ENCODE data around the gene ZNF580. TPM values are rescaled to one million over a fixed set of nuclear protein-coding genes. Genes with fewer than 3 reads are reported as not detected.

The ZNF580 gene
- total RNA-seq, 1 experiment from 2014 or later = 15.2 TPM

- intact Hi-C loops (cut with micrococcal nuclease) = loop anchor here (5.0 kb wide), 1 partner anchor 37 kb away; no protein-coding TSS in a partner anchor
- Histone ChIP-seq H3K79me2 (ENCODE audit: low read length) (0 out of 2 replicates have a peak, but pooled peaks cover 3% of the 10 kb centered on the region), H3K27ac (ENCODE audit: low read length) (no peak overlapping the region), H3K4me1 (ENCODE audit: insufficient read depth, low read length) (0 out of 2 replicates have a peak, but pooled peaks cover 7% of the 10 kb centered on the region), H3F3A (ENCODE audit: low read length, unreplicated experiment) (no peaks in the 10 kb centered on the region), H3K4me2 (ENCODE audit: low read length) (no peak overlapping the region), H2AFZ (ENCODE audit: low read length) (no peak overlapping the region), H3K27me3 (ENCODE audit: low read length) (no peaks in the 10 kb centered on the region), H3K9ac (ENCODE audit: low read length) (no peak overlapping the region), H4K20me1 (ENCODE audit: low read length) (no peaks in the 10 kb centered on the region), H3K36me3 (ENCODE audit: low read depth, low read length) (peaks cover 4% of the 10 kb centered on the region; the same call in 1 of the 2 replicates), H3K4me3 (ENCODE audit: low read length) (no peak overlapping the region), H3K9me2 (replicated peaks; ENCODE audit: low read length) (no peaks in the 10 kb centered on the region), H3K9me3 (ENCODE audit: low read length) (no peaks in the 10 kb centered on the region)
- ChIA-PET POLR2A (ENCODE audit: unreplicated experiment) (no interaction called here), CTCF (no interaction called here)
- no TSS peak for BruUV-seq (replicated peaks)
- DNase-seq = no peak
- no peak for TF ChIP-seq EZH2phosphoT487 (IDR thresholded peaks at IDR 0.05; ENCODE audit: borderline replicate concordance, low read length)
- no peak for TF ChIP-seq EZH2 (IDR thresholded peaks at IDR 0.05; ENCODE audit: low read length, unreplicated experiment)
- no peak for TF ChIP-seq CTCF (conservative IDR thresholded peaks at IDR 0.05; ENCODE audit: low read depth, low read length)
- ATAC-seq = no peak
Measured at GRCh38 chr19:55594996-55595545, 45.7 kb upstream of the ZNF580 start.

- H3K36me3 ChIP-seq (ENCODE audit: low read depth, low read length) = peaks cover 4% of the 10 kb centered on the region; the same call in 1 of the 2 replicates
- BruUV-seq (replicated peaks) = no TSS peak
- POLR2A ChIA-PET (ENCODE audit: unreplicated experiment) = no interaction called here
- TF ChIP-seq CTCF (conservative IDR thresholded peaks at IDR 0.05; ENCODE audit: low read depth, low read length) (no peak), EZH2 (IDR thresholded peaks at IDR 0.05; ENCODE audit: low read length, unreplicated experiment) (no peak), EZH2phosphoT487 (IDR thresholded peaks at IDR 0.05; ENCODE audit: borderline replicate concordance, low read length) (no peak)
- no peaks in the 10 kb centered on the region for H3K27me3 ChIP-seq (ENCODE audit: low read length)
- no peak for ATAC-seq
- H4K20me1 ChIP-seq (ENCODE audit: low read length) = no peaks in the 10 kb centered on the region
- peaks cover 12% of the 10 kb centered on the region; the same call in 1 of the 2 replicates for H3K79me2 ChIP-seq (ENCODE audit: low read length)
- H3K4me3 ChIP-seq (ENCODE audit: low read length) = no peak overlapping the region
- intact Hi-C loops (cut with micrococcal nuclease) = loop anchor here (5.0 kb wide), 1 partner anchor 36 kb away; no protein-coding TSS in a partner anchor
- no peak overlapping the region for H3K4me2 ChIP-seq (ENCODE audit: low read length)
- no peak for DNase-seq
- H3K9ac ChIP-seq (ENCODE audit: low read length) = no peak overlapping the region
- no peaks in the 10 kb centered on the region for H3K9me3 ChIP-seq (ENCODE audit: low read length)
- H3K4me1 ChIP-seq (ENCODE audit: insufficient read depth, low read length) = peaks cover 12% of the 10 kb centered on the region
- H3F3A ChIP-seq (ENCODE audit: low read length, unreplicated experiment) = no peaks in the 10 kb centered on the region
- H3K27ac ChIP-seq (ENCODE audit: low read length) = no peak overlapping the region
- CTCF ChIA-PET = no interaction called here
- no peaks in the 10 kb centered on the region for H3K9me2 ChIP-seq (replicated peaks; ENCODE audit: low read length)
- H2AFZ ChIP-seq (ENCODE audit: low read length) = no peak overlapping the region
Measured at GRCh38 chr19:55596304-55596703, 44.5 kb upstream of the ZNF580 start.

GRCh38 chr19:55597501-55597921 lies 43.3 kb upstream of the ZNF580 start:
- Histone ChIP-seq H3K9me3 (ENCODE audit: low read length) (no peaks in the 10 kb centered on the region), H3K9ac (ENCODE audit: low read length) (no peak overlapping the region), H3K9me2 (replicated peaks; ENCODE audit: low read length) (no peaks in the 10 kb centered on the region), H3K4me2 (ENCODE audit: low read length) (no peak overlapping the region), H3K27me3 (ENCODE audit: low read length) (no peaks in the 10 kb centered on the region), H4K20me1 (ENCODE audit: low read length) (no peaks in the 10 kb centered on the region), H3K4me3 (ENCODE audit: low read length) (no peak overlapping the region), H3K36me3 (ENCODE audit: low read depth, low read length) (peaks cover 4% of the 10 kb centered on the region; the same call in 1 of the 2 replicates), H2AFZ (ENCODE audit: low read length) (no peak overlapping the region), H3K27ac (ENCODE audit: low read length) (no peak overlapping the region), H3F3A (ENCODE audit: low read length, unreplicated experiment) (no peaks in the 10 kb centered on the region), H3K79me2 (ENCODE audit: low read length) (peaks cover 12% of the 10 kb centered on the region; the same call in 1 of the 2 replicates), H3K4me1 (ENCODE audit: insufficient read depth, low read length) (peaks cover 12% of the 10 kb centered on the region)
- DNase-seq (no peak), ATAC-seq (no peak)
- CTCF ChIA-PET = no interaction called here
- POLR2A ChIA-PET (ENCODE audit: unreplicated experiment) = no interaction called here
- BruUV-seq (replicated peaks) = no TSS peak
- TF ChIP-seq EZH2phosphoT487 (IDR thresholded peaks at IDR 0.05; ENCODE audit: borderline replicate concordance, low read length) (no peak), EZH2 (IDR thresholded peaks at IDR 0.05; ENCODE audit: low read length, unreplicated experiment) (no peak), CTCF (conservative IDR thresholded peaks at IDR 0.05; ENCODE audit: low read depth, low read length) (no peak)
- intact Hi-C loops (cut with micrococcal nuclease) = loop anchor here (5.0 kb wide), 1 partner anchor 35 kb away; no protein-coding TSS in a partner anchor
